Skeletal muscle tissue (tissue), 4 donors: ENCODE measurements around the gene HIBCH. TPM values are rescaled to one million over a fixed set of nuclear protein-coding genes. Genes with fewer than 3 reads are reported as not detected.
A peak's percentile ranks its signal among the peaks of the same experiment; 100 is the strongest.
"Not testable (repeated sequence)": the region's sequence is repeated elsewhere in the genome, so short reads cannot be mapped to it uniquely, and the experiment has no call there.

Experiments
- H3K27ac ChIP-seq: one replicate; pipeline ENCODE4 v1.7.0; 2013; ENCODE audit warnings: mild to moderate bottlenecking, low read depth, low read length, inconsistent platforms
- H3K27me3 ChIP-seq, 3 donors: one replicate each; pipeline ENCODE4 v1.7.0; 2013; ENCODE audit warnings: low read length in 3 of 3; ENCODE audit not compliant: control insufficient read depth in 3 of 3, insufficient read depth in 3 of 3
- H3K36me3 ChIP-seq, 3 donors: one replicate each; pipeline ENCODE4 v1.7.0; 2013; ENCODE audit warnings: low read length in 3 of 3; ENCODE audit not compliant: control insufficient read depth in 3 of 3, insufficient read depth in 3 of 3
- H3K4me1 ChIP-seq, 3 donors: one replicate each; pipeline ENCODE4 v1.7.0; 2013; ENCODE audit warnings: low read length in 3 of 3, mild to moderate bottlenecking in 3 of 3; ENCODE audit not compliant: control insufficient read depth in 3 of 3, insufficient read depth in 3 of 3
- H3K4me3 ChIP-seq, 3 donors: one replicate each; pipeline ENCODE4 v1.7.0; 2013; ENCODE audit warnings: low read length in 3 of 3
- H3K9ac ChIP-seq, 3 donors: one replicate each; pipeline ENCODE4 v1.7.0; 2013; ENCODE audit warnings: low read length in 3 of 3, mild to moderate bottlenecking in 3 of 3, moderate library complexity in 2 of 3, low read depth in 1 of 3
- H3K9me3 ChIP-seq, 3 donors: one replicate each; pipeline ENCODE4 v1.7.0; 2013; ENCODE audit warnings: low read length in 3 of 3; ENCODE audit not compliant: control insufficient read depth in 3 of 3
- total RNA-seq: library from RNA; depleted of rRNA; stranded (reverse); fragments of >200 nt; gene quantifications from one replicate; pipeline ENCODE4 v1.2.3, GENCODE V29; 2014
- donor health status: Osteomylitis.

Gene HIBCH
- total RNA-seq, 1 donor from 2014 or later, result 26.1 TPM

DNA sequence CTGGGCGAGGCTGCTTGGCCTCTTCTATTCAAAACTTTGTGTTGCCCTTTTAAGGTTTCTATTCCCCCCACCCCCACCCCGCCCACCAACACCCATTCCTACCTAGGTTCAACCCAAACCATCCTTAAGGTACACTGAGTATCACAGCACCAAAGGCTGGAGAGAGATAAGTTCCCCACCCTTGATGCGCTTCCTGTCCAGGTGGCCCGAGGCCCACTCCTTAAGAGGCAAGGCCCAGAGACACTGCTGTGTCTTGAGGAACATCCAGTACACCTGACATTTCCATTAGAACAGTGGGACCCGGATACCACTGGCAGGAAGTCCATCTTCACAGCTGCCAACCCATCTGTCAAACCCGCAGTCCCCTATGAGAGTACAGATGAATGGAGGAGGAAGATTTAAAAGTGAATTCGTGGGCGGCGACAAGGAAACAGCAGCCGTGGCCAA, 23.5 kb upstream of the HIBCH start:
- Histone ChIP-seq H3K36me3 (no peaks in the 10 kb centered on the region), H3K9ac (peak overlapping the region; percentile 87 to 91 (median 89)), H3K9me3 (no peaks in the 10 kb centered on the region), H3K27me3 (no peaks in the 10 kb centered on the region), H3K4me3 (peak overlapping the region; percentile 85 to 90 (median 86)), H3K4me1 (peaks cover 8 to 12% (median 10%) of the 10 kb centered on the region in 3 donors), H3K27ac (peak overlapping the region; percentile 90)

- Histone ChIP-seq H3K4me3 (peak overlapping the region in 1 of 3 donors; percentile 21), H3K9me3 (no peaks in the 10 kb centered on the region), H3K27ac (peak overlapping the region; percentile 90), H3K36me3 (no peaks in the 10 kb centered on the region), H3K9ac (no peak overlapping the region), H3K4me1 (peaks cover 8 to 12% (median 10%) of the 10 kb centered on the region in 3 donors), H3K27me3 (no peaks in the 10 kb centered on the region)
Measured at GRCh38 chr2:190342611-190343010, 23.0 kb upstream of the HIBCH start.

DNA sequence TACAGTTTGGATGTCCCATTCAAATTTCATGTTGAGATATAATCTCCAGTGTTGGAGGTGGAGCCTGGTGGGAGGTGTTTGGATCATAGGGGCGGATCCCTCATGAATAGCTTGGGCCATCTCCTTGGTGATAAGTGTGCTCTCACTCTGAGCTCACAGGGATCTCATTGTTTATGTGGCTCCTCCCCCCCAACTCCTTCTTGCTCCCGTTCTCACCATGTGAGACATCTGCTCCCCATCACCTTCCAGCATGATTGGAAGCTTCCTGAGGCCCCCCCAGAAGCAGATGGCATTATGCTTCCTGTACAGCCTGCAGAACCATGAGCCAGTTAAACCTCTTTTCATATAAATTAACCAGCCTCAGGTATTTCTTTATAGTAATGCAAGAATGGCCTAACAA, 20.7 kb upstream of the HIBCH start:
- no peak overlapping the region for H3K9ac ChIP-seq

GRCh38 chr2:190339394-190339793, 19.8 kb upstream of the HIBCH start:
- H3K4me3 ChIP-seq, result no peak overlapping the region
- H3K27me3 ChIP-seq, result no peaks in the 10 kb centered on the region
- H3K9ac ChIP-seq, result no peak overlapping the region
- H3K9me3 ChIP-seq, result no peaks in the 10 kb centered on the region
- no peak overlapping the region for H3K27ac ChIP-seq
- H3K4me1 ChIP-seq, result peaks cover 6 to 7% (median 6%) of the 10 kb centered on the region in 3 donors
- no peaks in the 10 kb centered on the region for H3K36me3 ChIP-seq

More for the DNA sequence above, 20.7 kb upstream of the HIBCH start:
- H3K4me3 ChIP-seq, result no peak overlapping the region
- peaks cover 8 to 11% (median 10%) of the 10 kb centered on the region in 3 donors for H3K4me1 ChIP-seq
- H3K9me3 ChIP-seq, result no peaks in the 10 kb centered on the region
- H3K27me3 ChIP-seq, result no peaks in the 10 kb centered on the region
- H3K27ac ChIP-seq, result no peak overlapping the region
- H3K36me3 ChIP-seq, result no peaks in the 10 kb centered on the region

DNA sequence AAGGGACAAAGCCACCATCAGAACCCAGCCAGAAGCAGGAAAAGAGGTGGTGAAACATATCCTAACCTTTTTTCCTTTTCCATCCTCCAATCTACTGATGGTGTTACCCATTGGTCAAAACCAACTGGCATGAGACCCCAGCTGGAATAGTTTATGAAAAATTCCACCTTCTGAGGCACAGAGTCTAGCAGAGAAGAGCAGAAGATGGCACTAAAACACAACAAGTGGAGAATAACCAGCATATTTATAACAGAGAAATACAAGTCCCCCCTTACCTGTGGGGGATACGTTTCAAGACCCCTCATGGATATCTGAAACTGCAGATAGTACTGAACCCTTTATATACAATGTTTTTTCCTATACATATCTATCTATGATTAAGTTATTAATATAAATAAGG, 18.8 kb upstream of the HIBCH start:
- Histone ChIP-seq H3K27me3 (no peaks in the 10 kb centered on the region), H3K9ac (no peak overlapping the region), H3K4me1 (peaks cover 5 to 6% (median 5%) of the 10 kb centered on the region in 3 donors), H3K9me3 (no peaks in the 10 kb centered on the region), H3K4me3 (no peak overlapping the region), H3K27ac (no peak overlapping the region), H3K36me3 (no peaks in the 10 kb centered on the region)

DNA sequence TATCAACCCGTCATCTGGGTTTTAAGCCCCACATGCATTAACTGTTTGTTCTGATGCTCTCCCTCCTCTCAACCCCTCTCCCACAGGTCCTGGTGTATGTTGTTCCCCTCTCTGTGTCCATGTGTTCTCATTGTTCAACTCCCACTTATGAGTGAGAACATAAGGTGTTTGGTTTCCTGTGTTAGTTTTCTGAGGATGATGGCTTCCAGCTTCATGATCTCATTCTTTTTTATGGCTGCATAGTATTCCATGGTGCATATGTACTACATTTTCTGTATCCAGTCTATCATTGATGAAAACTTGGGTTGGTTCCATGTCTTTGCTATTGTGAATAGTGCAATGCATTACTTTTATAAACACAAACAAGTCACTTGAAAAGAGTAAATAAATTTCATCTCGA, 16.8 kb upstream of the HIBCH start:
- Histone ChIP-seq H3K27ac (no peak overlapping the region), H3K9ac (no peak overlapping the region), H3K4me1 (peaks cover 0 to 2% (median 0%) of the 10 kb centered on the region in 3 donors), H3K36me3 (no peaks in the 10 kb centered on the region), H3K27me3 (no peaks in the 10 kb centered on the region), H3K4me3 (no peak overlapping the region), H3K9me3 (no peaks in the 10 kb centered on the region)

GRCh38 chr2:190335584-190335983, 16.0 kb upstream of the HIBCH start:
- not testable (repeated sequence) for H3K9me3 ChIP-seq, H3K27me3 ChIP-seq, H3K4me3 ChIP-seq, H3K4me1 ChIP-seq, H3K36me3 ChIP-seq, H3K9ac ChIP-seq, H3K27ac ChIP-seq

DNA sequence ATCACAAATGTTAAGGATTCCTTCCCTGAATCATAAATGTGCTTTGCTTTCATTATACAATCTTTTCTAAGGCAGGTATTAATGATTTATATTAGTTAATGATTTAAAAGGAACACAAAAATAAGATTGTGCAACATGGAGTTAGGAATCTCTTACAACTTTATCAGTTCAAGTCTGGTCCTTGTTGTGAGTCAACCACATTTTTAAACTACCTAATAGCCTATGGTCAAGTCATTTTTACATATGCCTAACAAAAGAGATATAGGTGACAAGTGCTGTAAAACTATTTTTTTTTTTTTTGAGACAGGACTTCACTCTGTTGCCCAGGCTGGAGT, 15.6 kb upstream of the HIBCH start:
- no peaks in the 10 kb centered on the region for H3K9me3 ChIP-seq
- no peak overlapping the region for H3K4me3 ChIP-seq
- peaks cover 0 to 2% (median 0%) of the 10 kb centered on the region in 3 donors for H3K4me1 ChIP-seq
- no peak overlapping the region for H3K27ac ChIP-seq
- H3K36me3 ChIP-seq, result no peaks in the 10 kb centered on the region
- H3K9ac ChIP-seq, result no peak overlapping the region
- H3K27me3 ChIP-seq, result no peaks in the 10 kb centered on the region

DNA sequence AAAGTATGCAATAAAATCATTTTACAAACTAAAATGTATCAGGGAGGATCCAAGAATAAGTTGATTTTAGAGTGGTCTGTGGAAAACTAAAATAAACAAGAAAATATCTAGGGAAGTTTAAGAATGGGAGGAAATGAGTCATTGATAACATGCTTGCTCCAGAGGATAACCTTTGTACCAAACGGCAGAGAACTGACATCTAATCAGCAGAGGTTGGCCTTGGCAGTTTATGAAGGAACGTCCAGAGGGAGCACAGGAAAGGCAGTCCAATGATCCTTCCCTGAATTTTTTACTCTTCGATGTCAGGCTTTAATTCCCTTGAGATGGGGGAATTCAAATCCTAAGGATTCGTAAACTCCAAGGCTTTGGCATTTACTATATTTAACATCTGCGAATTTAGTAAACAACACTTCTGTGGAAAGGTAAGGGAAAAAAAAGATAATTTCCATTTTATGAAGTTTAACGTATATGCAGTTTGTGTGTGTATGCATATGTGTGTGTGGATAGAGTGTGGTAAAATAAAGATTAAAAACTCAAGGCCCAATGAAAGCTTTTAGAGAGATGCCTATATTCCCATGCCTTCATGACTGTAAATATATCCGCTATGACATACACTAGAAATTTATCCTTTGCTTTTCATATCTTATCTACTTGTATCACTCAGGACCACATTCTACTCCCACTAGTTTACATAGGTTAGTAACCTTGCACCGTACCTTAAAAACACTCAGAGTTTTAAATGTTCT, 15.0 kb upstream of the HIBCH start:
- Histone ChIP-seq H3K27ac (peak overlapping the region; percentile 3), H3K36me3 (no peaks in the 10 kb centered on the region), H3K9ac (no peak overlapping the region), H3K27me3 (no peaks in the 10 kb centered on the region), H3K4me1 (peaks cover 0 to 2% (median 0%) of the 10 kb centered on the region in 3 donors), H3K9me3 (no peaks in the 10 kb centered on the region), H3K4me3 (no peak overlapping the region)

DNA sequence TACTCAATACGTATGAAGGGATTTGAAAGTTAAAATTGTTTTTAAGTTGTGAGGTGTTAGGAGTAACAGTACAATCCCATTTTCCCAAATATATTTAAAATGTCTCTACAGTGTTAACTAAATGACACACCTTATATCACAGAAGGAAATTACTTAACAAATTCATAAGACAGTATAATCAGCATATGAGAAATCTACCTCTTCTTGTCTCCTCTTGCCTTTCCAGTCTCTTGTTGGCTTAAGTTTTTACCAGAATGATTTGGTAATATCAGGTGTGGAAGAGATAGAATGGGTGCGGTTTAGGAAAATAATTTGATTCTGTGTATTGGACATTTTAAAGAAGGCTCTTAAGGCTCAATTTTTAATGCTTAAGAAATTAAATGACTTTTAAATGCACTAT, 14.3 kb upstream of the HIBCH start:
- Histone ChIP-seq H3K9me3 (no peaks in the 10 kb centered on the region), H3K27me3 (no peaks in the 10 kb centered on the region), H3K4me3 (no peak overlapping the region), H3K36me3 (no peaks in the 10 kb centered on the region), H3K9ac (no peak overlapping the region), H3K27ac (peak overlapping the region; percentile 3), H3K4me1 (peaks cover 0 to 2% (median 0%) of the 10 kb centered on the region in 3 donors)
